GM12864 (cell line): Measurements from ENCODE around the gene DCXR.

ENCODE experiments used
- DNase-seq: peaks from one replicate; pipeline ENCODE4 v3.0.0-alpha.2; 2011; ENCODE audit warnings: low read depth
- H3K4me3 ChIP-seq: 2 replicates; pipeline ENCODE4 v1.5.1; 2011; ENCODE audit warnings: mild to moderate bottlenecking, low read depth, low read length, control low read depth
- TF ChIP-seq, protein P1 (sequence below): IDR thresholded peaks from 2 replicates; pipeline ENCODE4 v1.5.1; 2011; ENCODE audit warnings: low read depth, mild to moderate bottlenecking, moderate library complexity, low read length, control low read depth, inconsistent platforms; ENCODE audit errors: missing control alignments

DCXR gene

DNA sequence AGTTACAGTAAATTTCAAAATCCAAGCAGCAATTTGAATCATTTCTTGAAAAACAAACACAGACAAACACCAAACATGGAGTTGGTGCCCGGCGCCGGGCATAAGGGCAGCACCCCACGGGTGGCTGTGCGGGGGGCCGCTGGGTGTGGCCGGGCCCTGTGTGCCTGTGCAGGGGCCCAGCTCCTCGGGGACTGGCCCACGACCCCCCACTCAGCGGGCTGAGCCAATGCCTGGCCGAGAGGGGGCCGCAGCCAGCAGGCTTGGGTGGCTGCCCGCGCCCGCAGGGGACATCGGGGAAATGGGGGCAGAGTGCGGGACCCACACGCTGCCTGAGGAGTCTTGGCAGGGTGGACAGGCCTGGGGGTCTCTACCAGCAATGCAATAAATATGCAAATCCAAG is 40.9 kb upstream of the DCXR start:
- no peak for DNase-seq
- H3K4me3 ChIP-seq, result no peak overlapping the region
- TF ChIP-seq, protein P1, sequence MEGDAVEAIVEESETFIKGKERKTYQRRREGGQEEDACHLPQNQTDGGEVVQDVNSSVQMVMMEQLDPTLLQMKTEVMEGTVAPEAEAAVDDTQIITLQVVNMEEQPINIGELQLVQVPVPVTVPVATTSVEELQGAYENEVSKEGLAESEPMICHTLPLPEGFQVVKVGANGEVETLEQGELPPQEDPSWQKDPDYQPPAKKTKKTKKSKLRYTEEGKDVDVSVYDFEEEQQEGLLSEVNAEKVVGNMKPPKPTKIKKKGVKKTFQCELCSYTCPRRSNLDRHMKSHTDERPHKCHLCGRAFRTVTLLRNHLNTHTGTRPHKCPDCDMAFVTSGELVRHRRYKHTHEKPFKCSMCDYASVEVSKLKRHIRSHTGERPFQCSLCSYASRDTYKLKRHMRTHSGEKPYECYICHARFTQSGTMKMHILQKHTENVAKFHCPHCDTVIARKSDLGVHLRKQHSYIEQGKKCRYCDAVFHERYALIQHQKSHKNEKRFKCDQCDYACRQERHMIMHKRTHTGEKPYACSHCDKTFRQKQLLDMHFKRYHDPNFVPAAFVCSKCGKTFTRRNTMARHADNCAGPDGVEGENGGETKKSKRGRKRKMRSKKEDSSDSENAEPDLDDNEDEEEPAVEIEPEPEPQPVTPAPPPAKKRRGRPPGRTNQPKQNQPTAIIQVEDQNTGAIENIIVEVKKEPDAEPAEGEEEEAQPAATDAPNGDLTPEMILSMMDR, result no peak

DNA sequence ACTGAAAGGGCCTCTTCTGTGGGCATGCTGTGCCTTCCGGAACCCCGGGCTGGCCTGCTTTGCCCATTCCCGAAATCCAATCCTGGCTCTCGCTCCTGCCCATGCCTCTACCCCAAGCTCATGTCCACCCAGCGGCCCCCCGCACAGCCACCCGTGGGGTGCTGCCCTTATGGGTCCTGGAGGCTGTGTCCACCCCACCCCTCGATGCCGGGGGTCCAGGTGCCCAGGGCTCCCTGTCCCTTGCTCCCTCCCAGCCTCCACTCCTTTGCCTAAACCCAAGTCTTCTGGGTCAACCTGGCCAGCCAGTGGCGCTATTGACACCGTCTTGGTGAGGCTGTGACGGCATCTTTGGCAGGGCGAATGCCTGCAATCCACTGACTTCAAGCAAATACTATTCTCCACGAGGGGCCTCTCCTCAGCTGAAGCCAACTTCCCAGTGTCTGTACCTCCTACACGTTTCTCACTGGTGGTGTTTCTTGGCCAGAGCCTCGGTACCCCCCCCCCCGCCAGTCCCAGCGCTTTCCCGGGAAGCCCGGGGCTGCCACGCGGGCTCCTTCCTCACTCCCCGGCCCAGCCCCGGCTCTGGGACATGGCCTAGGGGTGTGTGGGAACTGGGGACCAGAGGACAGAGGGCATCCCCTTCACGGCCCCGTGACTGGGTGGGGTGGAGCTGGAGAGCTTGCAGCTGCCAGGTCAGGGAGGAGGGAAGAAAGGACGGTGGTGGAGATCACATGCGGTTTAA is 40.3 kb upstream of the DCXR start:
- DNase-seq, result no peak
- H3K4me3 ChIP-seq, result no peak overlapping the region

DNA sequence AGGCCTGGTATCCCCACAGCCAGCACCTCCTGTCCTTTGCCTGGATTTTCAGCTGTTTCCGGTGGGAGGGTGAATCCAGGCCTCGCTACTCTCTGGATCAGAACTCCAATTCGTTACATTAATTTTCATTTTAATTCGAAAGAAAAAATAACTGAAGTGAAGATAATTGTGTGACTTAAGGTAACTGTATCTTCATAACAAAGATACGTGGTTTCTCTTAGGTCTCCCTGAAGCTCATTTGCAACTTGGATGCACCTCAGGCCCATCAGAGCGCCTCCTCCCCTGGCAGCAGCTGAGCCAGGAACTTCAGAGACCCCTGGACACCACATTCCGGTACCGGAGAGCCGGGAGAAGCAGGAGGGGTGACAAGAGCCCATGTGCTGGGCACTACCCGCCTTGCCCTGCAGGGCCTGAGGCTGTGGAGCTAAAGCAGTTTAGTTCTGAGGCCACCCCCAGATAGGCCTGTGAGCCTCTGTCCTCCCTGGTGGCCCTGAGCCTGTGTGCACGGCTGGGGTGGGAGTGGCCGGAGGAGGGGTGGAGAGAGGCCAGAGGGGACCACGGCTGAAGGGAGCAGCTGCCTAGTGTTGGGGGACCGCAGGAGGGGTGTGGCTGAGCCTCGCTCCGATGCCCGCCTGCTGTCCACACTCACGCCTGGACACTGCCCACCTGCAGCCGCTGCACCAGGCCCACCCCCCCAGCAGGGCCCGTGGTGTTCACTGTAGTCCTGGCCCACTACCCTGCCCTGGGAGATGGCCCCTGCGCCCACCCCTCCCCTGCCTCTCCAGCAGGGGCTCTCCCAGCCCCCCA is 39.5 kb upstream of the DCXR start:
- TF ChIP-seq, protein P1, result no peak

More for the DNA sequence above, 40.3 kb upstream of the DCXR start:
- TF ChIP-seq, protein P1, result no peak

DNA sequence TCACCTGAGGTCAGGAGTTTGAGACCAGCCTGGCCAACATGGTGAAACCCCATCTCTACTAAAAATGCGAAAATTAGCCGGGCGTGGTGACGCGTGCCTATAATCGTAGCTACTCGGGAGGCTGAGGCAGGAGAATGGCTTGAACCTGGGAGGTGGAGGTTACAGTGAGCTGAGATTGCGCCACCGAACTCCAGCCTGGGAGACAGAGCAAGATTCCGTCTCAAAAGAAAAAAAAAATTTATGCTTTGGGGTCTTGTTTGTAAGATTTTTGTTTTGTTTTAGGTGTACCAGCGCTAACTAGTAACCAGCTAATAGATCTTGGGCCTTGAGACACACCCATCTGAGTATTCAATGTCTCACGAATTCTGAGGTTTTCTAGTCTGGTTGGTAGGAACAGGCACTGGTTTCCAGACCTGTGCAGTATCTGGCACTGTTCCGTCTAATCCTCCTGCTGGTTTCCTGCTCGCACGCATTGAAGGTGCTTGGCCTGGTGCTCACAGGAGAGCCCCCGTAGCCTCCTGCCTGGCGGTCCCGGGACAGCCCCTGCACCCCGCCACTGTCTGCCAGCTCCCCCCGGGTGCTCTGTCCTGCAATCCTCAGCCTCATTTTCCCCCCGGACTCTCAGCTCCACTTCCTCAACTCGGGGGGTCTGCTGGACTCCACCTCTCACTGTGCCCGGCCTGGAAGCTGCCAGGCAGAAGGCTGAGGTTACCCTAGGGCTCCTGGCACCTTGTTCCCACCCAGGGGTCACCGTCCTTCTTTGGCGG is 38.7 kb upstream of the DCXR start:
- DNase-seq, result no peak

More for the DNA sequence above, 39.5 kb upstream of the DCXR start:
- H3K4me3 ChIP-seq, result no peak overlapping the region
- DNase-seq, result no peak

DNA sequence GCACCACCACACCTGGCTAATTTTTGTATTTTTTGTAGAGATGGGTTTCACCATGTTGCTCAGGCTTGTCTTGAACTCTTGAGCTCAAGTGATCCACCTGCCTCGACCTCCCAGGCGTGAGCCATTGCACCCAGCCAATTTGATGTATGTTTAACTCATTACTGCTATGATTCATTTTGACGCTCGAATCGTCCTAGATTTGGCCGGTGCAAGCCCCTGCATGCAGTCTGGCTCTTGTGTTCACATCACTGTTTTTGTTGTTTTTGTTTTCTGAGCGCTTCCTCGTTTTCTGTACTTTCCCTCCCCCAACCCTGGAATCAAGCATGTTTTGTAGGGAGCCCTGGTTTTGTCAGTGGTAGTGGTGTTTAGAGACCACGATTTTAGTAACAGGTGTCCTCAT is 35.9 kb upstream of the DCXR start:
- no peak overlapping the region for H3K4me3 ChIP-seq
- TF ChIP-seq, protein P1, result no peak
- no peak for DNase-seq

More for the DNA sequence above, 38.7 kb upstream of the DCXR start:
- TF ChIP-seq, protein P1, result no peak
- no peak overlapping the region for H3K4me3 ChIP-seq

DNA sequence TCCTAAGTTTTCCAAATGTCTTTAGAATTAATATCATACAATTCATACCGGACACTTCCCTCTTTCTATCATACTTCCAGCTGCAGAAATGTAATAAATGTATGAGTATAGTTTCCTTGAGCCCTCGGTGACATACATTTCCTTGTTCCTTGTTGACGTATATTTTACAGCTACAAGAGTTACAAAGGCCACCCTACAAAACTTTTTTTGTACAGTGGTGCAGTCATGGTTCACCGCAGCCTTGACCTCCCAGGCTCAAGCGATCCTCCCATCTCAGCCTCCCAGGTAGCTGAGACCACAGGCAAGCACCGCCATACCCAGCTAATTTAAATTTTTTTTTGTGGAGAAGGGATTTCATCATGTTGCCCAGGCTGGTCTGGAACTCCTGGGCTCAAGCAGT is 35.3 kb upstream of the DCXR start:
- TF ChIP-seq, protein P1, result no peak
- DNase-seq, result no peak
- H3K4me3 ChIP-seq, result no peak overlapping the region
